Measurements from ENCODE around the gene AKIRIN2.

DNA sequence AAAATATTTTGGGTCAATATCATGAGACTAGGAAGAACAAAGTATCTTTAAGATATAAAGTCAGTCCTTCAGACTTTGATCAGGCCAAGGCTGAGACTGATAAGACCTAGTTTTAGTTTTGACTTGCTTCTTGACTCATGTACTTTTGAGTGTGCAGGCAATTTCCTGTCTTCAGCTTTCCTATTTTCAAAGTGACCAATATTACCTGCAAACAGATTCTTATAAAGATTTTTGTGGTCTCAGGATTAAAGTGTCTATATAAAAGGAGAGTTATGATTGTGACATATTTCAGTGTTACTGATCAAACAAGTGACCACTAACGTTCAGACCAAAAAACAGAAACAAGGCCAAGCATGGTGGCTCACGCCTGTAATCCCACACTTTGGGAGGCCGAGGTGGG, 36.0 kb upstream of the AKIRIN2 start:
- TF ChIP-seq POLR2A (IDR thresholded peaks at IDR 0.05) (no peak), EP300 (IDR thresholded peaks at IDR 0.05) (no peak)
- TF ChIP-seq, protein P1, sequence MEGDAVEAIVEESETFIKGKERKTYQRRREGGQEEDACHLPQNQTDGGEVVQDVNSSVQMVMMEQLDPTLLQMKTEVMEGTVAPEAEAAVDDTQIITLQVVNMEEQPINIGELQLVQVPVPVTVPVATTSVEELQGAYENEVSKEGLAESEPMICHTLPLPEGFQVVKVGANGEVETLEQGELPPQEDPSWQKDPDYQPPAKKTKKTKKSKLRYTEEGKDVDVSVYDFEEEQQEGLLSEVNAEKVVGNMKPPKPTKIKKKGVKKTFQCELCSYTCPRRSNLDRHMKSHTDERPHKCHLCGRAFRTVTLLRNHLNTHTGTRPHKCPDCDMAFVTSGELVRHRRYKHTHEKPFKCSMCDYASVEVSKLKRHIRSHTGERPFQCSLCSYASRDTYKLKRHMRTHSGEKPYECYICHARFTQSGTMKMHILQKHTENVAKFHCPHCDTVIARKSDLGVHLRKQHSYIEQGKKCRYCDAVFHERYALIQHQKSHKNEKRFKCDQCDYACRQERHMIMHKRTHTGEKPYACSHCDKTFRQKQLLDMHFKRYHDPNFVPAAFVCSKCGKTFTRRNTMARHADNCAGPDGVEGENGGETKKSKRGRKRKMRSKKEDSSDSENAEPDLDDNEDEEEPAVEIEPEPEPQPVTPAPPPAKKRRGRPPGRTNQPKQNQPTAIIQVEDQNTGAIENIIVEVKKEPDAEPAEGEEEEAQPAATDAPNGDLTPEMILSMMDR (IDR thresholded peaks at IDR 0.05): no peak
